HUES64 (cell line): ENCODE measurements around the gene SLC44A2. TPM values are rescaled to one million over a fixed set of nuclear protein-coding genes. Genes with fewer than 3 reads are reported as not detected.

Experiments
- H3K27ac ChIP-seq: 2 replicates; pipeline ENCODE4 v1.7.0; 2013; ENCODE audit warnings: low read depth, low read length, inconsistent platforms
- H3K27me3 ChIP-seq: 2 replicates; pipeline ENCODE4 v1.6.1; 2013; ENCODE audit warnings: mild to moderate bottlenecking, low read length; ENCODE audit not compliant: insufficient read depth
- H3K36me3 ChIP-seq: 2 replicates; pipeline ENCODE4 v1.6.1; 2013; ENCODE audit warnings: mild to moderate bottlenecking, low read length; ENCODE audit not compliant: insufficient read depth
- H3K4me1 ChIP-seq: 2 replicates; pipeline ENCODE4 v1.6.1; 2013; ENCODE audit warnings: mild to moderate bottlenecking, low read length, moderate library complexity; ENCODE audit not compliant: insufficient read depth
- H3K4me3 ChIP-seq: 2 replicates; pipeline ENCODE4 v1.5.1; 2013; ENCODE audit warnings: mild to moderate bottlenecking, low read length, moderate library complexity
- H3K9ac ChIP-seq: 2 replicates; pipeline ENCODE4 v1.6.1; 2013; ENCODE audit warnings: mild to moderate bottlenecking, low read depth, low read length
- H3K9me3 ChIP-seq: 2 replicates; pipeline ENCODE4 v1.6.1; 2013; ENCODE audit warnings: low read depth, low read length; ENCODE audit not compliant: insufficient read depth
- WGBS: fragments of 150-250, 120-280 bp; methylation state at CpG from one replicate; pipeline ENCODE4 v1.1.7; 2013; ENCODE audit warnings: missing lambda C conversion rate; 5-methylcytosine and 5-hydroxymethylcytosine counted together
- polyA plus RNA-seq, 2 experiments: library from polyadenylated mRNA; stranded (reverse); fragments of 50-300 nt; gene quantifications; one replicate each; pipeline ENCODE4 v1.2.3, GENCODE V29; 2013

The SLC44A2 gene
- 58.0 TPM for polyA plus RNA-seq (2013, experiment 1 of 2)
- polyA plus RNA-seq (2013, experiment 2 of 2), result 76.6 TPM

GRCh38 chr19:10625003-10625761, at the start of gene SLC44A2:
Gene SLC44A2, plus strand, starts transcription at chr19:10625553. Its CDS starts 81 bp downstream, at chr19:10625634.
- H3K9me3 ChIP-seq, result no peaks in the 10 kb centered on the region

GRCh38 chr19:10577951-10578350, 47.4 kb upstream of the SLC44A2 start:
- Histone ChIP-seq H3K9ac (no peak overlapping the region), H3K27ac (no peak overlapping the region), H3K4me1 (no peaks in the 10 kb centered on the region), H3K9me3 (no peaks in the 10 kb centered on the region), H3K27me3 (no peaks in the 10 kb centered on the region), H3K4me3 (no peak overlapping the region), H3K36me3 (peaks cover 27% of the 10 kb centered on the region)
- 95% methylated on average over 6 of the region's 6 CpGs for WGBS

More at GRCh38 chr19:10625003-10625761, at the start of gene SLC44A2:
- WGBS, result 5% methylated on average over 52 of the region's 53 CpGs
- H3K9ac ChIP-seq, result peak within 1 kb of the TSS; percentile 86
- peak within 1 kb of the TSS; percentile 69 for H3K4me3 ChIP-seq
- H3K4me1 ChIP-seq, result peaks cover 9% of the 10 kb centered on the region; the same call in 1 of the 2 replicates
- H3K36me3 ChIP-seq, result peaks cover 25% of the 10 kb centered on the region
- H3K27ac ChIP-seq, result peak within 1 kb of the TSS; percentile 59
- H3K27me3 ChIP-seq, result no peaks in the 10 kb centered on the region

GRCh38 chr19:10580979-10581631, 44.2 kb upstream of the SLC44A2 start:
- Histone ChIP-seq H3K4me3 (no peak overlapping the region), H3K9ac (no peak overlapping the region), H3K36me3 (peaks cover 20% of the 10 kb centered on the region), H3K27ac (no peak overlapping the region), H3K4me1 (no peaks in the 10 kb centered on the region), H3K27me3 (no peaks in the 10 kb centered on the region), H3K9me3 (no peaks in the 10 kb centered on the region)
- 34% methylated on average over 31 of the region's 31 CpGs for WGBS

GRCh38 chr19:10582091-10582490, 43.3 kb upstream of the SLC44A2 start:
- no peaks in the 10 kb centered on the region for H3K9me3 ChIP-seq
- H3K9ac ChIP-seq, result no peak overlapping the region
- H3K27me3 ChIP-seq, result 0 out of 2 replicates have a peak, but pooled peaks cover 2% of the 10 kb centered on the region
- 94% methylated on average over 13 of the region's 13 CpGs for whole genome bisulfite sequencing
- H3K4me1 ChIP-seq, result no peaks in the 10 kb centered on the region
- peaks cover 20% of the 10 kb centered on the region for H3K36me3 ChIP-seq
- no peak overlapping the region for H3K27ac ChIP-seq
- H3K4me3 ChIP-seq, result no peak overlapping the region

- 88% methylated on average over 9 of the region's 9 CpGs for WGBS
- H3K27me3 ChIP-seq, result peaks cover 11% of the 10 kb centered on the region; the same call in 1 of the 2 replicates
- H3K27ac ChIP-seq, result no peak overlapping the region
- H3K9ac ChIP-seq, result no peak overlapping the region
- H3K4me3 ChIP-seq, result no peak overlapping the region
- no peaks in the 10 kb centered on the region for H3K4me1 ChIP-seq
- peaks cover 16% of the 10 kb centered on the region for H3K36me3 ChIP-seq
- no peaks in the 10 kb centered on the region for H3K9me3 ChIP-seq
Observed at GRCh38 chr19:10583036-10583776, 42.1 kb upstream of the SLC44A2 start.

- Histone ChIP-seq H3K36me3 (no peaks in the 10 kb centered on the region; the same call in 1 of the 2 replicates), H3K27ac (no peak overlapping the region), H3K4me3 (peak overlapping the region; percentile 72), H3K9me3 (no peaks in the 10 kb centered on the region), H3K4me1 (no peaks in the 10 kb centered on the region), H3K27me3 (peaks cover 11% of the 10 kb centered on the region; the same call in 1 of the 2 replicates), H3K9ac (peak overlapping the region; percentile 43)
- WGBS, result 93% methylated on average over 6 of the region's 6 CpGs
Observed at GRCh38 chr19:10586396-10586795, 39.0 kb upstream of the SLC44A2 start.

- peak within 1 kb of the TSS; percentile 72 for H3K4me3 ChIP-seq
- no peak within 1 kb of the TSS for H3K27ac ChIP-seq
Observed at GRCh38 chr19:10587022-10587838, 38.1 kb upstream of the SLC44A2 start, which contains the start of gene AP1M2. Gene AP1M2, minus strand, starts transcription at chr19:10587312. Its CDS starts 81 bp downstream, at chr19:10587231.

GRCh38 chr19:10587839-10588150, 37.6 kb upstream of the SLC44A2 start:
- no peak overlapping the region for H3K27ac ChIP-seq
- H3K36me3 ChIP-seq, result no peaks in the 10 kb centered on the region; the same call in 1 of the 2 replicates
- 92% methylated on average over 2 of the region's 2 CpGs for WGBS
- H3K4me3 ChIP-seq, result no peak overlapping the region
- no peaks in the 10 kb centered on the region for H3K9me3 ChIP-seq
- no peaks in the 10 kb centered on the region for H3K4me1 ChIP-seq
- peaks cover 11% of the 10 kb centered on the region; the same call in 1 of the 2 replicates for H3K27me3 ChIP-seq
- H3K9ac ChIP-seq, result no peak overlapping the region

More at GRCh38 chr19:10587022-10587838, 38.1 kb upstream of the SLC44A2 start, which contains the start of gene AP1M2:
- 79% methylated on average over 35 of the region's 35 CpGs for WGBS
- Histone ChIP-seq H3K9ac (peak within 1 kb of the TSS; percentile 43), H3K4me1 (no peaks in the 10 kb centered on the region), H3K27me3 (peaks cover 11% of the 10 kb centered on the region; the same call in 1 of the 2 replicates), H3K9me3 (no peaks in the 10 kb centered on the region), H3K36me3 (no peaks in the 10 kb centered on the region; the same call in 1 of the 2 replicates)

GRCh38 chr19:10593148-10593547, 32.2 kb upstream of the SLC44A2 start:
- H3K27me3 ChIP-seq, result no peaks in the 10 kb centered on the region
- 92% methylated on average over 6 of the region's 7 CpGs for WGBS
- no peaks in the 10 kb centered on the region for H3K4me1 ChIP-seq
- no peak overlapping the region for H3K9ac ChIP-seq
- H3K36me3 ChIP-seq, result no peaks in the 10 kb centered on the region
- no peaks in the 10 kb centered on the region for H3K9me3 ChIP-seq
- H3K4me3 ChIP-seq, result no peak overlapping the region
- no peak overlapping the region for H3K27ac ChIP-seq

- WGBS, result 85% methylated on average over 9 of the region's 9 CpGs
- Histone ChIP-seq H3K4me1 (no peaks in the 10 kb centered on the region), H3K36me3 (no peaks in the 10 kb centered on the region), H3K27me3 (no peaks in the 10 kb centered on the region), H3K9me3 (no peaks in the 10 kb centered on the region), H3K4me3 (no peak overlapping the region), H3K27ac (no peak overlapping the region), H3K9ac (no peak overlapping the region)
Observed at GRCh38 chr19:10593820-10594637, 31.3 kb upstream of the SLC44A2 start.
